Neural progenitor cell (in vitro differentiated cells): ENCODE data around the gene PNP.

Source experiments
- EZH2 ChIP-seq: fragments of 200-600 bp; sonication (generic); IDR thresholded peaks from 2 replicates; pipeline ENCODE4 v1.6.1; 2017; ENCODE audit warnings: antibody characterized with exemption, mild to moderate bottlenecking, moderate library complexity
- EZH2phosphoT487 ChIP-seq: fragments of 200-600 bp; sonication (generic); IDR thresholded peaks from 2 replicates; pipeline ENCODE4 v1.6.1; 2017; ENCODE audit warnings: antibody characterized with exemption
- TF ChIP-seq, protein P1 (sequence below): fragments of 200-600 bp; sonication (generic); IDR thresholded peaks from 2 replicates; pipeline ENCODE4 v1.5.1; 2017; ENCODE audit warnings: antibody characterized with exemption, mild to moderate bottlenecking

DNA sequence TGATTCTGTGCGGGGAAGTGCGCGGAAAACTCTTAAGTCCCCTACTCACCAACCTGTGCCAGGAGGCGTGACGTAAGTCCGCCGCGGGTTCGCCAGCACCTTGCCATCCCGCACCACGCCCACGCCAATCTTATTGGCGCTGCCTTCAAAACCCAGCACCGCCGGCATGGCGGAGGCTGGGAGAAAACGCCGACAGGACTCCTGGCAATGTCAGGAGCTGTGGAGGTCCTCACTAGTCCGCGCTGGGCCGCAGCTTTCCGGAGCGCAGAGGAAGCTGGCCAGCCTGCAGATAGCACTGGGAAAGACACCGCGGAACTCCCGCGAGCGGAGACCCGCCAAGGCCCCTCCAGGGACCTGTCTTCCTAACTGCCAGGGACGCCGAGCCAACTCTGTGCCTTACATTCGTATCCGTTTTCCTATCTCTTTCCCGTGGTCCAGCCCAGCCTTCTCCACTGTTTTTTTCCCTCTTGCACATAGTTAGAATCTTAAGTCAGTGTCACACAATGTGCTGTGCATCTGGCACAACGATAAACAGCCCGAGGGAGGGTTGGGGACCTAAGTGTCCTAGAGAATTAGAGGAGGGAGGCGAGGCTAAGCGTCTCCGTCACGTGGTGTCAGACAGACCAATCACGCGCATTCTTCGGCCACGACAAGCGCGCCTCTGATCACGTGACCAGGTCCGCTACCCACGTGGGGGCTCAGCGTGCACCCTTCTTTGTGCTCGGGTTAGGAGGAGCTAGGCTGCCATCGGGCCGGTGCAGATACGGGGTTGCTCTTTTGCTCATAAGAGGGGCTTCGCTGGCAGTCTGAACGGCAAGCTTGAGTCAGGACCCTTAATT, 14.5 kb upstream of the PNP start, which contains the start of the genes APEX1 and OSGEP:
- TF ChIP-seq, protein P1, sequence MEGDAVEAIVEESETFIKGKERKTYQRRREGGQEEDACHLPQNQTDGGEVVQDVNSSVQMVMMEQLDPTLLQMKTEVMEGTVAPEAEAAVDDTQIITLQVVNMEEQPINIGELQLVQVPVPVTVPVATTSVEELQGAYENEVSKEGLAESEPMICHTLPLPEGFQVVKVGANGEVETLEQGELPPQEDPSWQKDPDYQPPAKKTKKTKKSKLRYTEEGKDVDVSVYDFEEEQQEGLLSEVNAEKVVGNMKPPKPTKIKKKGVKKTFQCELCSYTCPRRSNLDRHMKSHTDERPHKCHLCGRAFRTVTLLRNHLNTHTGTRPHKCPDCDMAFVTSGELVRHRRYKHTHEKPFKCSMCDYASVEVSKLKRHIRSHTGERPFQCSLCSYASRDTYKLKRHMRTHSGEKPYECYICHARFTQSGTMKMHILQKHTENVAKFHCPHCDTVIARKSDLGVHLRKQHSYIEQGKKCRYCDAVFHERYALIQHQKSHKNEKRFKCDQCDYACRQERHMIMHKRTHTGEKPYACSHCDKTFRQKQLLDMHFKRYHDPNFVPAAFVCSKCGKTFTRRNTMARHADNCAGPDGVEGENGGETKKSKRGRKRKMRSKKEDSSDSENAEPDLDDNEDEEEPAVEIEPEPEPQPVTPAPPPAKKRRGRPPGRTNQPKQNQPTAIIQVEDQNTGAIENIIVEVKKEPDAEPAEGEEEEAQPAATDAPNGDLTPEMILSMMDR, result no peak
- TF ChIP-seq EZH2 (no peak), EZH2phosphoT487 (no peak)
